ENCODE results near the gene AK1.
A peak's percentile ranks its signal among the peaks of the same experiment; 100 is the strongest.
"Not testable (repeated sequence)": the region's sequence is repeated elsewhere in the genome, so short reads cannot be mapped to it uniquely, and the experiment has no call there.

The AK1 gene

DNA sequence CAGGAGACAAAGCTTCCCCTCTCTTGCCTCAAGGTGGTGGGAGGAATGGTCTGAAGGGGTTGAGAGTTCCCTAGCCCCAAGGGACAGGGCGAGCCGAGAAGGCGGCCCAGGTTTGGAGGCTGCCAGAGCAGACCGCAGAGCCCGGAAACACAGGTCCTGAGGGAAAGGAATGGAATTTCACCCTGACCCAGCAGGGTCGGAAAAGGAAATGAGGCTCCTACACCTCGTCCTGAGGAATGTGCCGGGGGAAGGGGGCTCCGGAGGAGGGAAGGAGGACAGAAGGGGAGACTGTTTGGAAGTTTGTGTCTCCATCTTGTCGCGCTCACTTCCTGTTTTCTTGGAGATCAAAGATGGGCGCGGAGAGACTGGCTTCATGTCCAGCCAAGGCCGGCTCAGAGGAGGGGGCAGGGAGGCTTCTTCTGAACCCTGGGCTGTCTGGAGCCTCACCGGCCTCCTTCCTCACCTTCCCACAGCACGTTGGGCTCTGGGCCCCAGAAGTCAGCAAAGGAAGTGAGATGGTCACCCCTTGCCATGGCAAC, 32.6 kb downstream of the AK1 start:
- TF ChIP-seq MAX (IDR thresholded peaks at IDR 0.05; ENCODE audit: low read depth, low read length) (no peak), POLR2A (IDR thresholded peaks at IDR 0.05; ENCODE audit: extremely low read depth, insufficient read length) (no peak), MYC (IDR thresholded peaks at IDR 0.05; ENCODE audit: low read depth, low read length) (no peak)
- TF ChIP-seq, protein P1, sequence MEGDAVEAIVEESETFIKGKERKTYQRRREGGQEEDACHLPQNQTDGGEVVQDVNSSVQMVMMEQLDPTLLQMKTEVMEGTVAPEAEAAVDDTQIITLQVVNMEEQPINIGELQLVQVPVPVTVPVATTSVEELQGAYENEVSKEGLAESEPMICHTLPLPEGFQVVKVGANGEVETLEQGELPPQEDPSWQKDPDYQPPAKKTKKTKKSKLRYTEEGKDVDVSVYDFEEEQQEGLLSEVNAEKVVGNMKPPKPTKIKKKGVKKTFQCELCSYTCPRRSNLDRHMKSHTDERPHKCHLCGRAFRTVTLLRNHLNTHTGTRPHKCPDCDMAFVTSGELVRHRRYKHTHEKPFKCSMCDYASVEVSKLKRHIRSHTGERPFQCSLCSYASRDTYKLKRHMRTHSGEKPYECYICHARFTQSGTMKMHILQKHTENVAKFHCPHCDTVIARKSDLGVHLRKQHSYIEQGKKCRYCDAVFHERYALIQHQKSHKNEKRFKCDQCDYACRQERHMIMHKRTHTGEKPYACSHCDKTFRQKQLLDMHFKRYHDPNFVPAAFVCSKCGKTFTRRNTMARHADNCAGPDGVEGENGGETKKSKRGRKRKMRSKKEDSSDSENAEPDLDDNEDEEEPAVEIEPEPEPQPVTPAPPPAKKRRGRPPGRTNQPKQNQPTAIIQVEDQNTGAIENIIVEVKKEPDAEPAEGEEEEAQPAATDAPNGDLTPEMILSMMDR (IDR thresholded peaks at IDR 0.05; ENCODE audit: low read depth, low read length), result no peak
- no peak overlapping the region for H3K4me3 ChIP-seq (ENCODE audit: low read depth, low read length)
- DNase-seq (ENCODE audit: low read depth), result no peak

- no peak overlapping the region for H3K4me3 ChIP-seq (ENCODE audit: low read depth, low read length)
- TF ChIP-seq MAX (IDR thresholded peaks at IDR 0.05; ENCODE audit: low read depth, low read length) (no peak), MYC (IDR thresholded peaks at IDR 0.05; ENCODE audit: low read depth, low read length) (no peak), POLR2A (IDR thresholded peaks at IDR 0.05; ENCODE audit: extremely low read depth, insufficient read length) (no peak)
- TF ChIP-seq, protein P1 (IDR thresholded peaks at IDR 0.05; ENCODE audit: low read depth, low read length), result no peak
- DNase-seq (ENCODE audit: low read depth), result no peak
Measured at GRCh38 chr9:127841087-127841835, 36.2 kb downstream of the AK1 start.

DNA sequence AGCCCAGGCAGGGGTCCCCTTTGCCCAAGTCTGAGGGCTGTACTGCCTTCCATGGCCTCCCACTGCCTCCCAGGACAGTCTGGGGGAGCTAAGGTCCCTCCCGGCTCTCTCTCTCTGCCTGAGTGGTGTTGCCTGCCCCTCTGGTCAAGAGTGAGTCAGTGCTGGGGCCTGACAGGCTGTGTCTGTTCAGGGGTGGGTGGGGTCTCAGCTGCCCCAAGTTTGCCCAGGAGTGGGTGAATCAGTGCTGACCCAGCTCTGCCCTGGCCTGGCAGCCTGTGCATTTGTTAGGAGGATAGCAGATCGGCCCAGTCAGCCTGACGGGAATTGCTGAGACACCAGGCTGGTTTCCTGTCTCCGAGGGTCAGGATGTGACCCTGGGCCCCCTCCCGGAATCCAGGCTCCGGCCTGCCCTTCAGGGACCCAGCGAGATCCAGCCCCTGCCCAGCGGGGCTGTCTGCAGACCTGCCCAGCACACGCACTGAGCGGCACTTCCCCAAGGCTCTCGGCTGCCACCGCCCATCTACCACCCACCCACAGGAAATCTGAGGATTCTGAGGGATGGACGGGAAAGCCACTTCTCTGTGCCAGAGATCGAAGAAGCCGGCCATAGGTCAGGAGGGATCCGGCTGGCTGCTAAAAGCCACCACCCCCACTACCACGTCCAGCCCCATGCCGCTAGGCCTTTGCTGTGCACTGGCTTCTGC, 38.9 kb downstream of the AK1 start:
- no peak for DNase-seq (ENCODE audit: low read depth)

GRCh38 chr9:127837346-127837745, 40.1 kb downstream of the AK1 start:
- no peak for DNase-seq (ENCODE audit: low read depth)
- H3K4me3 ChIP-seq (ENCODE audit: low read depth, low read length), result no peak overlapping the region
- no peak for TF ChIP-seq POLR2A (IDR thresholded peaks at IDR 0.05; ENCODE audit: extremely low read depth, insufficient read length)

More for the DNA sequence above, 38.9 kb downstream of the AK1 start:
- H3K4me3 ChIP-seq (ENCODE audit: low read depth, low read length), result no peak overlapping the region
- TF ChIP-seq, protein P1 (IDR thresholded peaks at IDR 0.05; ENCODE audit: low read depth, low read length), result no peak
- TF ChIP-seq MAX (IDR thresholded peaks at IDR 0.05; ENCODE audit: low read depth, low read length), result no peak
- no peak for TF ChIP-seq MYC (IDR thresholded peaks at IDR 0.05; ENCODE audit: low read depth, low read length)
- no peak for TF ChIP-seq POLR2A (IDR thresholded peaks at IDR 0.05; ENCODE audit: extremely low read depth, insufficient read length)

DNA sequence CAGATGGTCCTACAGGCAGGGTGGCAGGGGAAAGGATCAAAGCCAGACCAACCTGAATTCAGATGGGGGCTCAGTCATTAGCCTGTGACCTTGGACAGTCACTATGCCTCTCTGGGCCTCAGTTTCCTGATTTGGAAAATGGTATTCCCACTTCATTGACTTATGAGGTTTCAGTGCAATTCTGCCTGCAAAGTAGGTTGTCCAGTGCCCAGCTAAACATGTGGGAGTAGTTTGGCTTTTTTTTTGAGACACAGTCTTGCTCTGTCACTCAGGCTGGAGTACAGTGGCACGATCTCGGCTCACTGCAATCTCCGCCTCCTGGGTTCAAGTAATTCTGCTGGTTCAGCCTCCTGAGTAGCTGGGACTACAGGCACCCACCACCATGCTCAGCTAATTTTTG, 40.9 kb downstream of the AK1 start:
- not testable (repeated sequence) for H3K4me3 ChIP-seq (ENCODE audit: low read depth, low read length); DNase-seq (ENCODE audit: low read depth)

DNA sequence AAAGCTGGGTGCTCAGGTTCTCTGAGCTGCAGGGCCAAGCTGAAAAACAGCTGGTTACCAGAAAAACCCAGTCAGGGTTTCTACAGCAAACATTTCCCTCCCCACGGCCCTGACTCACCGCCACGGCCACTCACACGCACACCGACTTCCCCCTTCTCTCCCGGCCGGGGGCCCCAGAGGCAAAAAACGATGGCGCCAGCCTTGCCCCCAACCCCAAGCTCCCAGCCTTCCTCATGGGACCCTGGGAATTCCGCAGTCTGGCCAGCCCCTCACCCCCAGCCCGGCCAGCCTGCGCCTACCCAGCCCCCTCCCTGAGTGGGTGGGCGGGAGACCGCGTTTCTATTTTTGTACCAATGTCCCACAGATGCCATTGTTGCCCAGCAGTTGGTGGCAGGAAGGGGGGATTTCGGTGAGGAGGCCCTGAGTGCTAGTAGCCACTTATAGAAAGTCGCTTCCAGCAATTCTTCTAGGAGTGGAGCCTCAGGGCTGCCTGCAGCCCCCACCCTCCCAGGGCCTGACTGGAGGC, 41.4 kb downstream of the AK1 start:
- TF ChIP-seq, protein P1 (IDR thresholded peaks at IDR 0.05; ENCODE audit: low read depth, low read length), result no peak
- TF ChIP-seq MAX (IDR thresholded peaks at IDR 0.05; ENCODE audit: low read depth, low read length) (no peak), MYC (IDR thresholded peaks at IDR 0.05; ENCODE audit: low read depth, low read length) (no peak), POLR2A (IDR thresholded peaks at IDR 0.05; ENCODE audit: extremely low read depth, insufficient read length) (no peak)
- no peak overlapping the region for H3K4me3 ChIP-seq (ENCODE audit: low read depth, low read length)
- DNase-seq (ENCODE audit: low read depth), result peak; percentile 73
